HL-60 (cell line): ENCODE measurements around the gene NBPF1.

Experiments used
- CTCF ChIP-seq: IDR thresholded peaks from one replicate; pipeline ENCODE4 v1.5.1; 2011; ENCODE audit warnings: low read length, control low read depth, inconsistent platforms; ENCODE audit not compliant: insufficient read depth
- GABPA ChIP-seq: IDR thresholded peaks from 2 replicates; pipeline ENCODE4 v1.6.1; 2012; ENCODE audit warnings: low read depth
- POLR2AphosphoS5 ChIP-seq: IDR thresholded peaks from 2 replicates; pipeline ENCODE4 v1.6.1; 2012; ENCODE audit warnings: low read depth
- REST ChIP-seq: IDR thresholded peaks from 2 replicates; pipeline ENCODE4 v1.6.1; 2012; ENCODE audit warnings: low read depth; ENCODE audit not compliant: insufficient replicate concordance

GRCh38 chr1:16625497-16626408, 12.4 kb upstream of the NBPF1 start:
- TF ChIP-seq CTCF, result no peak
- peak; percentile 28; the same call in 1 of the 2 replicates for TF ChIP-seq POLR2AphosphoS5
- no peak for TF ChIP-seq REST
- TF ChIP-seq GABPA, result no peak
